GM12873 (cell line): ENCODE data around the gene IFITM1.

Experiments used
- CTCF ChIP-seq: IDR thresholded peaks from 2 replicates; pipeline ENCODE4 v1.5.1; 2012; ENCODE audit warnings: low read depth, mild to moderate bottlenecking, moderate library complexity, low read length, control low read depth; ENCODE audit not compliant: insufficient read depth; ENCODE audit errors: missing control alignments

Gene IFITM1

GRCh38 chr11:328012-328411, 14.2 kb downstream of the IFITM1 start:
- no peak for TF ChIP-seq CTCF

- no peak for TF ChIP-seq CTCF
Observed at GRCh38 chr11:329886-330253, 16.0 kb downstream of the IFITM1 start.

DNA sequence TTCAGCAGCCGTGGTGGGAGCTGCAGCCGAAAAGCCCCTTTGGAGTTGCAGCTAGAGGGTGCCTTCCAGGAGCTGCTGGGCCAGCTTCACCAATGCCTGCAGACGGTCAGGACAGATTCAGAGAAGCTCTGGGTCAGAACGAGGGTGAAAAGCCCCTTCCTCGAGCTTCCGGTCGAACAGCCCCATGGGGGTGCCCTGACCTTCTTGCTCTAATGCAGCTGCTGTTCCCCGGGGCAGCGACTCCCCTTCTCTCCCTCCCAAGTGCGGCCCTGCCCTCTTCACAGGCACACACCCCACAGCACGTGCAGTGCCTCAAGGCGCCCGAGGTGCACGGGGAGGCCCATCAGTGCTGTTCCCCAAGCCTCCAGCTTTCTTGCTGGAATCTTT, 16.5 kb downstream of the IFITM1 start:
- no peak for TF ChIP-seq CTCF

- no peak for TF ChIP-seq CTCF
Observed at GRCh38 chr11:330694-331357, 17.0 kb downstream of the IFITM1 start.

DNA sequence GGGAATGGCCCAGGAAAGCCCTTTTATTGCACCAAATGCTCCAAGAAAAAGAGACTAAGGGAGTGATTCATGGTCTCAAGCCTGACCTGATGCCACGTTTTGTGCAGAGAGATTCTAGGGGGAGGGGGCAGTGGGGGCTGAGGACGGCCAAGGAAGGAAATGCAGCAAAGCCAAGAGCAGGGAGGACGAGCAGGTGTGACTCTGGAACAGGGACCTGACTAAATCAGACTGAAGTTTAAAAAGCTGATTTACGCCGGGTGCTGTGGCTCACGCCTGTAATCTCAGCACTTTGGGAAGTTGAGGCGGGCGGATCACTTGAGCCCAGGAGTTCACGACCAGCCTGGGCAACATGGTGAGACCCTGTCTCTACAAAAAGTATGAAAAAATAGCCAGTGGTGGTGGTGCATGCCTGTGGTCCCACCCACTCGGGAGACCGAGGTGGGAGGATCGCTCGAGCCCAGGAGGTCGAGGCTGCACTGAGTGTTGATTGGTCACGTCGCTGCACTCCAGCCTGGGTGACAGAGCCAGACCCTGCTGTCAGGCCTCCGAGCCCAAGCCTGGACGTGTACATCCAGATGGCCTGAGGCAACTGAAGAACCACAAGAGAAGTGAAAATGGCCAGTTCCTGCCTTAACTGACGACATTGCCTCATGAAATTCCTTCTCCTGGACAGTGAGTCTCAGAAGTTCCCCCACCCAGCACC, 17.7 kb downstream of the IFITM1 start:
- TF ChIP-seq CTCF, result no peak

GRCh38 chr11:332651-333480, 19.0 kb downstream of the IFITM1 start:
- no peak for TF ChIP-seq CTCF
